Vagina (tissue), 2 donors: Measurements from ENCODE around the gene ADAMTS12.

Experiments
- CTCF ChIP-seq, 3 experiments: fragments of 450-650 bp in 2 of 3; fragments of 200-600 bp in 1 of 3; sonication (generic) in 1 of 3; IDR thresholded peaks; one replicate each; pipeline ENCODE4 v1.5.1; 2017 to 2019; ENCODE audit warnings: antibody characterized with exemption in 3 of 3, mild to moderate bottlenecking in 2 of 3, moderate library complexity in 2 of 3
- POLR2A ChIP-seq, 2 donors: fragments of 450-650 bp; IDR thresholded peaks; one replicate each; pipeline ENCODE4 v1.6.1; 2017; ENCODE audit warnings: antibody characterized with exemption in 2 of 2, mild to moderate bottlenecking in 2 of 2, moderate library complexity in 2 of 2
- POLR2AphosphoS5 ChIP-seq, 2 donors: sonication (generic); formaldehyde crosslinking; IDR thresholded peaks; one replicate each; pipeline ENCODE4 v1.9.0; 2017; ENCODE audit warnings: antibody characterized with exemption in 2 of 2, mild to moderate bottlenecking in 2 of 2, low read depth in 1 of 2; ENCODE audit not compliant: insufficient read depth in 1 of 2

GRCh38 chr5:33824516-33825195 lies 67.1 kb downstream of the ADAMTS12 start:
- TF ChIP-seq POLR2A (IDR thresholded peaks at IDR 0.05) (no peak), CTCF (IDR thresholded peaks at IDR 0.05) (no peak), POLR2AphosphoS5 (IDR thresholded peaks at IDR 0.05; ENCODE audit: insufficient read depth in 1 of 2, low read depth in 1 of 2) (no peak)
